Spleen (tissue), 7 donors: Measurements from ENCODE around the gene LPIN3.

ENCODE experiments used
- POLR2A ChIP-seq, 3 donors: fragments of 450-650 bp; IDR thresholded peaks; one replicate each; pipeline ENCODE4 v1.5.1; 2017; ENCODE audit warnings: antibody characterized with exemption in 3 of 3, mild to moderate bottlenecking in 1 of 3
- TF ChIP-seq, protein P1 (sequence below), 11 experiments: fragments of 200-600 bp in 7 of 11; fragments of 450-650 bp in 4 of 11; sonication (generic) in 4 of 11; IDR thresholded peaks in 8 of 11; conservative IDR thresholded peaks in 3 of 11; 1 replicate in 7 of 11; 2 replicates in 4 of 11; pipeline versions ENCODE4 v1.4.0 to v1.8.0; 2016 to 2021; ENCODE audit warnings: antibody characterized with exemption in 11 of 11, inconsistent platforms in 4 of 11, mild to moderate bottlenecking in 1 of 11
- donor health status: DM: no; HTN: no; CAD: no; lungs with moderate emphysema.
- donor health status: DM: no; HTN: no; CAD: no.
- donor health status: DM: no; HTN: no; CAD: no.

DNA sequence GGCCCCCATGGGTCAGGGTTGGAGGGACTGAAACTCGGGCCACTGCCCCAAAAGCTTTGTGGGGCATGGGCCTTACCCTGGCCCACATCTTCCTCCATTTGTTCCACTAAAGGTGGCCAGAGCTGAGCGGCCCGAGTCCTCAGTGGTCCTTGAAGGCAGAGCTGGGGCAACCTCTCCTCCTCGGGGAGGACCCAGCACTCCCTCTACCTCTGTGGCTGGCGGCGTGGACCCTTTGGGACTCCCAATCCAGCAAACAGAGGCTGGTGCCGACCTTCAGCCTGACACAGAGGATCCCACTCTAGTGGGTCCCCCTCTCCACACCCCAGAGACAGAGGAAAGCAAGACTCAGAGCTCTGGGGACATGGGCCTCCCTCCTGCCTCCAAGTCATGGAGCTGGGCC, 9.3 kb downstream of the LPIN3 start:
- TF ChIP-seq, protein P1, sequence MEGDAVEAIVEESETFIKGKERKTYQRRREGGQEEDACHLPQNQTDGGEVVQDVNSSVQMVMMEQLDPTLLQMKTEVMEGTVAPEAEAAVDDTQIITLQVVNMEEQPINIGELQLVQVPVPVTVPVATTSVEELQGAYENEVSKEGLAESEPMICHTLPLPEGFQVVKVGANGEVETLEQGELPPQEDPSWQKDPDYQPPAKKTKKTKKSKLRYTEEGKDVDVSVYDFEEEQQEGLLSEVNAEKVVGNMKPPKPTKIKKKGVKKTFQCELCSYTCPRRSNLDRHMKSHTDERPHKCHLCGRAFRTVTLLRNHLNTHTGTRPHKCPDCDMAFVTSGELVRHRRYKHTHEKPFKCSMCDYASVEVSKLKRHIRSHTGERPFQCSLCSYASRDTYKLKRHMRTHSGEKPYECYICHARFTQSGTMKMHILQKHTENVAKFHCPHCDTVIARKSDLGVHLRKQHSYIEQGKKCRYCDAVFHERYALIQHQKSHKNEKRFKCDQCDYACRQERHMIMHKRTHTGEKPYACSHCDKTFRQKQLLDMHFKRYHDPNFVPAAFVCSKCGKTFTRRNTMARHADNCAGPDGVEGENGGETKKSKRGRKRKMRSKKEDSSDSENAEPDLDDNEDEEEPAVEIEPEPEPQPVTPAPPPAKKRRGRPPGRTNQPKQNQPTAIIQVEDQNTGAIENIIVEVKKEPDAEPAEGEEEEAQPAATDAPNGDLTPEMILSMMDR (IDR thresholded peaks at IDR 0.05 in 8 of 11, conservative IDR thresholded peaks at IDR 0.05 in 3 of 11) = no peak
- no peak for TF ChIP-seq POLR2A (IDR thresholded peaks at IDR 0.05)
